ENCODE results near the gene STBD1. TPM values are rescaled to one million over a fixed set of nuclear protein-coding genes. Genes with fewer than 3 reads are reported as not detected.
"Not testable (repeated sequence)": the region's sequence is repeated elsewhere in the genome, so short reads cannot be mapped to it uniquely, and the experiment has no call there.

The STBD1 gene
- total RNA-seq, 1 donor from 2014 or later, result 24.3 TPM

GRCh38 chr4:76283900-76284299 is 22.6 kb upstream of the STBD1 start:
- Histone ChIP-seq H3K27me3 (ENCODE audit: low read depth) (no peaks in the 10 kb centered on the region), H3K4me1 (peaks cover 18% of the 10 kb centered on the region), H3K36me3 (no peaks in the 10 kb centered on the region), H3K9me3 (replicated peaks) (peaks cover 7% of the 10 kb centered on the region), H3K27ac (replicated peaks) (no peak overlapping the region), H3K4me3 (no peak overlapping the region)
- DNase-seq, result no peak
- TF ChIP-seq CTCF (IDR thresholded peaks at IDR 0.05; ENCODE audit: borderline replicate concordance), result no peak
- intact Hi-C loops (cut with micrococcal nuclease), result no loop called here

GRCh38 chr4:76287811-76288210 is 18.7 kb upstream of the STBD1 start:
- DNase-seq; H3K4me1 ChIP-seq; H3K27me3 ChIP-seq (ENCODE audit: low read depth); H3K4me3 ChIP-seq; H3K36me3 ChIP-seq; H3K9me3 ChIP-seq (replicated peaks); H3K27ac ChIP-seq (replicated peaks); intact Hi-C loops (cut with micrococcal nuclease): not testable (repeated sequence)

GRCh38 chr4:76292730-76293129 is 13.8 kb upstream of the STBD1 start:
- intact Hi-C loops (cut with micrococcal nuclease), result no loop called here
- no peak for DNase-seq
- Histone ChIP-seq H3K27ac (replicated peaks) (no peak overlapping the region), H3K9me3 (replicated peaks) (peaks cover 13% of the 10 kb centered on the region), H3K36me3 (no peaks in the 10 kb centered on the region), H3K4me1 (no peaks in the 10 kb centered on the region), H3K4me3 (no peak overlapping the region), H3K27me3 (ENCODE audit: low read depth) (no peaks in the 10 kb centered on the region)
- no peak for TF ChIP-seq CTCF (IDR thresholded peaks at IDR 0.05; ENCODE audit: borderline replicate concordance)

GRCh38 chr4:76293772-76294171 is 12.8 kb upstream of the STBD1 start:
- Histone ChIP-seq H3K27me3 (ENCODE audit: low read depth) (no peaks in the 10 kb centered on the region), H3K4me1 (peaks cover 4% of the 10 kb centered on the region), H3K4me3 (no peak overlapping the region), H3K9me3 (replicated peaks) (peaks cover 21% of the 10 kb centered on the region), H3K27ac (replicated peaks) (peak overlapping the region; percentile 29), H3K36me3 (no peaks in the 10 kb centered on the region)
- intact Hi-C loops (cut with micrococcal nuclease), result no loop called here
- TF ChIP-seq CTCF (IDR thresholded peaks at IDR 0.05; ENCODE audit: borderline replicate concordance), result no peak
- DNase-seq, result no peak

- TF ChIP-seq CTCF (IDR thresholded peaks at IDR 0.05; ENCODE audit: borderline replicate concordance), result no peak
- intact Hi-C loops (cut with micrococcal nuclease), result no loop called here
- H3K27ac ChIP-seq (replicated peaks), result no peak overlapping the region
These were observed 10.2 kb upstream of the STBD1 start for GRCh38 chr4:76296286-76296820.

GRCh38 chr4:76298227-76298626 is 8.3 kb upstream of the STBD1 start:
- Histone ChIP-seq H3K27ac (replicated peaks) (no peak overlapping the region), H3K27me3 (ENCODE audit: low read depth) (no peaks in the 10 kb centered on the region), H3K36me3 (no peaks in the 10 kb centered on the region), H3K9me3 (replicated peaks) (peaks cover 21% of the 10 kb centered on the region), H3K4me3 (no peak overlapping the region), H3K4me1 (peaks cover 22% of the 10 kb centered on the region)
- DNase-seq, result no peak
- no peak for TF ChIP-seq CTCF (IDR thresholded peaks at IDR 0.05; ENCODE audit: borderline replicate concordance)
- intact Hi-C loops (cut with micrococcal nuclease), result no loop called here

More at GRCh38 chr4:76296286-76296820, 10.2 kb upstream of the STBD1 start:
- H3K9me3 ChIP-seq (replicated peaks), result peaks cover 21% of the 10 kb centered on the region
- H3K4me3 ChIP-seq, result no peak overlapping the region
- H3K27me3 ChIP-seq (ENCODE audit: low read depth), result no peaks in the 10 kb centered on the region
- no peak for DNase-seq
- no peaks in the 10 kb centered on the region for H3K36me3 ChIP-seq
- peaks cover 11% of the 10 kb centered on the region for H3K4me1 ChIP-seq
